Measurements from ENCODE around the gene PPM1H. TPM values are rescaled to one million over a fixed set of nuclear protein-coding genes. Genes with fewer than 3 reads are reported as not detected.

Gene PPM1H
- total RNA-seq, 1 donor from 2014 or later = 5.1 TPM

DNA sequence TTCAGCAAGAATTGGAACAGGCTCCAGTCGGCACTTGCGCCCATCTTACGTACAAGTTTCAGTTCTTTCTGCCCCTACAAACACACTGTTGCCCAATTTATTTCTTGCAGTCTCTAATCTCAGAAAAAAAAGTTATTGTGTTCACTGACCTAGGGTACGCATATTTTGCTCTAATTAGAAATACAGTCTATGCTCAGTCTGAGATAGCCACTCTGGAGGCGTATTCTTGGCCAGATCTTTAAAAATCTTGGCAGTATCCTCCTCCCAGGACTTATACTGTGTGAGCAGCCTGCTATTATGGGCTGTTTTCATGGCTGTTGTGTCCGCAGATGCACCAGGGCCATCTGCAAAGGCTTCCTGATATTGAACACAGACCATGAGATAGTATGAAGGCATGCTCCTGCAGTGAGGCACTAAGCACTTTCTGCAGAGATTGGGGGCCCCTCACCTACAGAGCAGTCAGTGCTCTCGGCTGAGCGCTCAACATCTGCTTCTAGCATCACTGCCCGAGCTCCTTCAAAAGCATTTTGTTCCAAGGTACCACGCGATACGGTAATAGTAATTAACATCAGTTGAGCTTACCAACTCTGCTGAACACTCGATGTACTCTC, 57.9 kb downstream of the PPM1H start:
- no peak for DNase-seq (ENCODE audit: low spot score)

DNA sequence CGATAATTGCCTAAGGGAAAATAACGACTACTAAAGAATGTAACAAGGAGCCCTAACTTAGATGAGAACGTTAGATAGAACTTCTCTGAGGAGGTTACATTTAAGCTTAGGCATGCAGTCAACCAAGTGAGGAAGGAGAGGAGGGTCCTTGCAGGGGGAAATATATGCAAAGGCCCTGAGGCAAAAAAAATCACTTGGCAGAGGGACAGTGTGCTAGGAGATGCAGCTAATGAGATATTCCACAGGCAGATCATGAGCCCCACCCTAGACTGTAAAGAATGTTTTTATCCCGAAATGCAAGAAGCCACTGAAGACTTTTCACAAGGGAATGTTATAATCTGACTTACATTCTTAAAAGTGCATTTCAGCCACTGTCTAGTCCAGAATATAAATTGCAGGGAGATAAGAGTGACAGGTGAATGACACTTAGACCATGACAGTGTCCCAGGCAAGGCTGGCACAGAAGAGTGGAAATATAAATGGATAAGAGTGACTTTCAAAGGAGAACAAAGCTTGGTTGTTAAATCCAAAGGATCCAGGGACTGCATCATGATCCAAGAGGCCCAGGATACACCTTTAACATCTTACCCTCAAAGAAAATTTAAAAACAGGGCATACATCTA, 61.0 kb downstream of the PPM1H start:
- no peak for DNase-seq (ENCODE audit: low spot score)

DNA sequence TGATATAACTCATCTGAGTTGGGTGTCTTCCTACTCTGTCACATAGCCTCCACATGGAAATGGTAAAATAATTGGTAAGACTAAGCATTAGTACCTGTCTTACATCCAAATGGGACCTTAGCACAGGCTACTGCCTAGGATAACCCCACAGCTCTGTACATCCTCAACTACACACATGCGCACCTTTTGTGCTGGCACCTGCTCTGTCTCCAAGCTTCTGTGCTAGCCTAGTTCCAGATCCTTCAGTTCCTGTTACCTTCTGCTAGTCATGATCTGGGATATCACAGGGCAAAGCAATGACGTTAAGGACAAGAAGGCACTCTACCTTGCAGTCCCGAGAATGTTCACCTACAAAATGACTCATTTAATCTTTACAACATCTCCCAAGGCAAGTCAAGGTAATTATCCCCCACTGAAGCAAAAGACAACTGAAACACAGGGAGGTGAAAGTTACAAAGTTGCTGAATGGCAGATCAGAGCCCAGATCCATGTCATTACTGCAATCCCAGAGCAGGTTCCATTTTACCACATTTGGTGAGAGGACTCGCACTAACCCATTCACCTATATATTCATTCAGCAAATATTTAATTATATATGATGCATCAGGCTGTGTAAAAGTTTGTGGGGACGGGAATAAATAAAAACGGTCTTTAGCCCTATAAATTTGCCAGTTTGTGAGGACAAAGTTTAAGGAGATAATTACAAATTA, 61.7 kb downstream of the PPM1H start:
- DNase-seq (ENCODE audit: low spot score) = no peak

DNA sequence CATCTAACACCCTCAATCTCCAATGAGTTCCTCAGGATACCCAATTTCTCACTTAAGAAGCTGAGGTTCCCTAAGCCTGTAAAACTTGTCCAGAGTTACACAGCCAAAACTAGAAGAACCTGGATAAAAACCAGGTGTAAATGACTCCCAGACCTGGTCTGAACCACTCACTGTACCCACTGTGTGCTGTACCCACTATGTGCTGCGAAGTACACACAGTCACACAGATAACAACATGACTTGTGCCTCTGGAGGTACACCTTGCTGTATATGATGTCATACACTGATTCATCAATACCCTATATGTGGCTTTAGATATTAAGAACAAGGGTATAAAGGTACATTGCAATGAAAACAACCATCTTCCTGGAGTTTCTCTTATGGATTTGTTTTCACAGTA, 66.1 kb downstream of the PPM1H start:
- no peak for DNase-seq (ENCODE audit: low spot score)

DNA sequence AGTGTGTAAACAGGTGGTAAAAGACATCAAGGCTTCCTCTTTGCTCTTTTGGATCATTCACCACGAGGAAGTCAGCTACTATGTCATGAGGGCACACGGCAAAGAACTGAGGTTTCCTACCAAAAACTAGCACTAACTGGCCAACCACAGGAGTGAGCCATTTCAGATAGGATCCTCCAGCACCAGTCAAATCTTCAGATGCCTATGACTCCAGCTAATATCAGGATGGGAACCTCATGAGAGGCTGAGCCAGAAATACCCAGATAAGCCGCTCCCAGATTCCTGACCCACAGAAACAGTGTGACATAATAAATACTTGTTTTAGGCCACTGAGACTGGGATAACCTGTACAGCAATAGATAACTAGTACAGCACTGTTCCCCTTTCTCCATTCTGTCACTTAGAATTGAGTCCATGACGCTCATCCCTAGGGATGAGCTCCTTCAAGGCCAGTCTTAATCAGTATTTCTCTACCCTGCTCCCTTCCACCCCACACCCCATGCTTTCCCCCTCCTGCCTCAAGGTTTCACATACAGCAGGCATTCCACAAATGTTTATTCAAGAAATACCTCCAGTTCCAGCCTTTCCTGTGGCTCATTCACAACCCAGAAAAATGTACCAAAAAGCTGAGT, 68.4 kb downstream of the PPM1H start:
- no peak for DNase-seq (ENCODE audit: low spot score)

DNA sequence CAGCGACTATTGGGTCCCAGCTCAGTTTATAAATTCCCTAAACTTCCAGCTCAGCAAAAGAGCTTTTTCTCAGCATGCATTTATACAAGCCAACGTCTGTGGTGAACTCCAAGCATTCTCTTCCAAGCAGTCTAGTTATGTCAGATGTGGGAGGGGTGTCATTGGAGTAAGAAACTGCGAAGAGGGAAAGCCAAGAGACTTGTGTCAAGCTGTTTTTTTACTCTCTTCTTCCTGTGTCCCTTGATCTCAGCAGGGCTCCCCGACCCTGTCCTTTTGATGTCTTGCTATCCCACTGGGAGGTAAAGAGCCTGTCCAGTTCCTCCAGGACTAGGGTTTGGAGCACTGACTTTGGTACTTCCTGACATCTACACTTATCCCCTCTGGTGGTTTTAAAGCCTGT, 69.0 kb downstream of the PPM1H start:
- DNase-seq (ENCODE audit: low spot score) = no peak

DNA sequence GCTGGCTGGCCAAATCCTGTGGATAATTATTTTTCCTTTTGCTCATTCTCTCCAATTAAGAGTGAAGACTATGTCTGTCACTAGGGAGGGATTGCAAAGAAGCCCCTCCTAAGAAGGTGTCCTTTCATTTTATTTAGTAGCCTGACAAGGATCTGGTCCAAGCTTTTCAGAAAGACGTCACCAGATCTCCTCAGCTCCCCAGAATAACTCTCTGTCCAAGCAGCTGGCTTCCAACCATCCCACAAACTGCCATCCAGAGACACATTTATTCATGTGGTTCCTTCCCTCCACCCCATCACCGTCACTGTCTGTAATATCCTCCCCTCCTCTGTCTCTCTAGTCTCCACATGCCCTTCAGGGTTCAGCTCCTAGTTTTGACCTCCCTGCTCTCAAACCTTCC, 69.9 kb downstream of the PPM1H start:
- no peak for DNase-seq (ENCODE audit: low spot score)

DNA sequence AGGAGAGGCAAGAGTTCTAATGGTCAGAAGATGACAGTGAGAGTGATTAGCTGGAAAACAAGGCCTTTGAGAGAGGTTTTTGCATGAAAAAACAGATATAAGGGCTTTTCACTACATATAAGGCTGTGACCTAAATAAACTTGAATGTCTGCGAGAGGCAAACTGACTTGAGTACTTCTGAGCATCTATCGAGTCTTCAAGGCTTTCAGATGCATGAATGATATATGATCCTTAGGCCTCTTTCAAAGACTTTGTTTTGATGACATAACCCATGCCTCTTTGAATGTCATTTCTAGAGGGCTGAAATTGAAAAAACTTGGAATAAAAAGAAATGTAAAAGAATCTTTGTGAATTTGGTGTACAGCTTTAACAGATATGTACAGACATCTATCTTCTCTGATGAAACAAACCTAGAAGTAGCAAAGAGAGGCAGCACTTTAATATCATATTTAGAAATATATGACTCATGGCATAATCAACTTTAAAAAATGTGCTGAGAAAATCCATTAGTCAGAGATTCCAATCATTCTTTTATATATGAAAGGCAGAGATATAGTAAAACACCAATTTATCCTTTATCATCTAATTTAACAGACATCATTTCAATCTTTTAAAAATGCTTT, 72.6 kb downstream of the PPM1H start:
- DNase-seq (ENCODE audit: low spot score) = no peak

DNA sequence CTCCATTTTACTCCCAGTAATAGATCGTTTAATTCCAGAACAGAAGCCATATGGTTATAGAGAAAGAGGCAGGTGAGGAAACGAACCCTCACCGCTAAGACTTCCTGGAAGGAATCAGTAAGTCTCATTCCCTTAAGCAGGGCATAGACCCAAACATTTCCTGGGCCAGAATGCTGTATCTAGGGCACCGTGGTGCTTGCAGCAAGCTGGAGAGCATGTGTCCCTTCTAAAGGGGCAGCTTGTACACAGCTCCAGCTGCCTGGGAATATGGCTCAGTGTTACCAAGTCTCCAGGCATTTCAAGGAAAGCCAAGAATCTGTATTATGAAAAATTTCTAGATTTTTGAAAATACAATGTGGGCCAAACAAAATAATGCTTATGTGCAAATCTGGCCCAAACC, 73.4 kb downstream of the PPM1H start:
- no peak for DNase-seq (ENCODE audit: low spot score)

DNA sequence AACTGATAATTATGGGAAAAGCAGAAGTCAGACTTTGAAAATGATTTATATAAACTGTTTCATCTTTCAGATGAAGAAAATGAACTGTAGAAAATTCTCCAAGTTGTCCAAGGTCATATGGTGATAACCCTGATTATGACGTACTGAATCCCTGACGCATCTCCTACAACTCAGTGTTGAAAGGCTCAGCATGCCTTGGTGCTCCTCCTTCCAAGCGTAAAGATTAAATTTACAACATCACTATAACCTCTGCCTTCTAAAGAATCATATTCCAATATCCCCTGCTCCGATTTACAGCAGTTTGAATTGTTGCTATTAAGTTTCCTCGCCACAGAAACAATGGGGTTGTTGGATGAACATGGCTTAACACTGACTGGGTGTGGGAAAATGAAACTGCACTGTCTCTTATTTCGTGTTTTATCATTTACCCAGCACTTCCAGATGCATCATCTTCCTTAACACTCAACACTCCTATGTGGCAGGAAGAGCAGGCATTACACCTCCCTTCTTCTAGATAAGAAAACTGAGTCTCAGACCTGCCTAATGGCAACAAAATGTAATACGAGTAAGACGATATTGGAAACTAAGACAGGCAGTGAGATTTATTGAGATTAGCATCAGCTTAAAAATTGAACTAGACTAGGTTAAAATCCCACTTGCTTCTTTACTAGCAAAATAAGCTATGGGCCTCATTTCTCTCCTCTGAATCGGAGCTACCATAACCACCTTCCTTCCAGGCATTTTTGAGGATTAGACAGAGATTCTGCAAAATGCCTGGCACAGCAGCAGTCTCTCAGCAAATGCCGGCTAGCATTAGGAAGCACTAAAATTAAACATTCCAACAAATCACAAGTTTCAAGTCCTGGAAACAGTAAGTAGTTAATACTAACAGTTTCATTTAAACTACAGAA, 74.2 kb downstream of the PPM1H start:
- no peak for DNase-seq (ENCODE audit: low spot score)

DNA sequence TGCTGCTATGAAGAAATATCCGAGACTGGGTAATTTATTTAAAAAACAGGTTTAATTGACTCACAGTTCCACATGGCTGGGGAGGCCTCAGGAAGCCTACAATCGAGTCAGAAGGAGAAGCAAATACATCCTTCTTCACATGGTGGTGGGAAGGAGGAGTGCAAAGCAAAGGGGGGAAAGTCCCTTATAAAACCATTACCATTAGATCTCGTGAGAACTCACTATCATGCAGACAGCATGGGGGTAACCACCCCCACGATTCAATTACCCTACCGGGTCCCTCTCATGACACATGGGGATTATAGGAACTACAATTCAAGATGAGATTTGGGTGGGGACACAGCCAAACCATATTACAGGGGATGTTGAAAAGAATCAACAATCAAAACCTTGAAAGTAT, 74.9 kb downstream of the PPM1H start:
- no peak for DNase-seq (ENCODE audit: low spot score)

DNA sequence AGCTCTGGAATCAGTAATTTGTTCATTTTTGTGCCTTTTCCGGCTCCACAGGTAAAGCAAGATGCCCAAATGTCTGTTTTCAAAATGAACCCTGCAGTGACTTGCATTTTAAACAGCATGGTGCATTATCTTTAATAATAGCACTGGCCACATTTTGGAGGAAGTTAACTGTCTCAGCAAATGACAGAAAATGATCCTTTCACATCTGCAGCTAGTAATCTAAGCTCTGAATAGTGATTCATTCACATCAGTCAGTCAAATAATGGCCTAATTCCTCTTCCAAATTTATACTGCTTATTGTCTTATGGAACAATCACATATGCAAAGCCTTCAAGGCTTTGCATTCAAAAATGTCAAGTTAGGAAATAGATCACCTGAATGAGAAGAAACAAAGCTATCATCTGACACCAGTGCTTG, 75.6 kb downstream of the PPM1H start:
- no peak for DNase-seq (ENCODE audit: low spot score)

DNA sequence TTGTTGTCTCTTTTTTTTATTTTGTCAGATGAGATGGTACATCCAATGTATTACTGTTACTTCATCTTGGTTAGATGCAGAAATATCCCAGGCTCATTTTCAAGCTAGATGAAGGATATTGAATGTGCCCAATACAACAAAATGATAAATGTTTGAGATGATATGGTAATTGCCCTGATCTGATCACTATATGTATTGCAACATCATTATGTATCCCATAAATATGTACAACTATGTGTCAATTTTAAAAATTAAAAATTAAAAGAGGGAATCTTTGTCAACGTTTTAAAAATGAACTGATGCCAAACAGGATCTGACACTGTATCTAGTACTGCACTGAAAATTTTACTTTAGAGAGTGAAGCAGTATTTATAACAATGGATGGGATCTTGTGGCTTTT, 78.5 kb downstream of the PPM1H start:
- DNase-seq (ENCODE audit: low spot score) = no peak

DNA sequence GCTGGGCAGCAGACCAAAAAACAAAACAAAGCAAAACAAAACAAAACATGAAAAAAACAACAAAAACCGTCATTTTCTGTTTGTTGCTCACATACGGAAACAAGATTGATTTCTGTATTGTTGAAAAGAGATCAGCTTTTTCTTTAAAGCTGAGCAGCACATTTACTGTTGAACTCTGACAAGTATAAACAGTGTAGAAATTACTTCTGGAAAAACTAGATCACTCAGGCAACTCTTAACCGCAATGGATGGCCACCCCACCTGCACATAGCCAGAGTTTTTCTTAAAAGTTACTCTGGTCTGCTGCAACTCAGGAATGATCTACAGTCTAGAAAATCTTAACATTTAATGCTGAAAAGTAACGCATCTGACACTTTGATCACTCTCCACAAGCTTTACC, 80.9 kb downstream of the PPM1H start:
- no peak for DNase-seq (ENCODE audit: low spot score)

DNA sequence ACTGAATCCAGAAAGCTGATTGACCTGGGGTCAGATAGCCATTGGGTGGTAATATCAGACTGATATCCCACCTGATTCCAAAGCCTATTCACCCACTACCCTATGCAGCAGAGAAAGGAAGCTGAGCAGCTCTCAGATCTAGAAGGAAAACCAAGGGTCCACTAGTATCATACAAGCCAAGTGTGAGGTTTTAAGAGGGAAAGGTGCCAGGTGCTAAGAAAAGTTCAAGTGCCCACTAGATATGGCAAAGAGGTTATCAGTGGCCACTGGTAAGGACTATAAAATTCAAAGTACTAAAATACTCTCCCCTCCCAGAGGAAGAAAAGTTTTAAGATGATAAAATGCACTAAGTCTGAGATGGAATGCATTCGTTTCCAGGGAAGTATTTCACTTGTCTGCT, 85.6 kb downstream of the PPM1H start:
- no peak for DNase-seq (ENCODE audit: low spot score)

DNA sequence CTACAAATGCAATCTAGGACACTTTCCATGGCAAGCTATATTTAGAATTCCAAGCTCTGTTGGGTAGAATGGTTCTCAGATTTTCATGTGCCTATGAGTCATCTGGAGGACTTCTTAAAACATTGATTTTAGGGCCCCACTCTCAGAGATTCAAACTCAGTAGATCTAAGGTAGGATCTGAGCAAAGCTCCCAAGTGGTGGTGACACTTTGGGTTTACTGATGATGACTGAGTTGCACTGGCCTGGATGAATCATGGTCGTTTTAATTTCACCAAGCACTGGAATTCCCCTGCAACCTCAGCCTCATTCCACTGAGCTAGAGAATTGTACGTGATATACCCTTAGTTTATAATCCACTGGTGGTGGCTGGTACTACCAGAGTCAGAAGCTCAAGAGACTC, 86.5 kb downstream of the PPM1H start:
- DNase-seq (ENCODE audit: low spot score) = no peak

DNA sequence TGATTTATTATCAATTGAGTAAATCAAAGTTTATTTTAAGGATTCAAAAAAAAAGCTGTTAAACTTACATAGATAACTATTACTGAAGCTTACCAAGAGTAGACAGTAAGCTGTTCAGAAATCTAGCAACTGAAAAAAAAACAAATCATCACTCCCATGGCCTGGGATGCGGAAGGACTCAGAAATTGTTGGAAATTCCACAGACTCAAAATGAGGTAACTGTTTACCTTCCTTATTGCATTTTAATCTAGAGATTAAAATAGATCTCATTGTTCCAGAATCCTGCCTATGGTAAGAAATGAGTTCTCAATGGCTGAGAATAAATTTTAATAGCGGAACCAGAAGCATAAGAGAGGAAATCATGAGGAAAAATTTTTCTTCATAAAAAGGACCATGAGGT, 87.2 kb downstream of the PPM1H start:
- no peak for DNase-seq (ENCODE audit: low spot score)

DNA sequence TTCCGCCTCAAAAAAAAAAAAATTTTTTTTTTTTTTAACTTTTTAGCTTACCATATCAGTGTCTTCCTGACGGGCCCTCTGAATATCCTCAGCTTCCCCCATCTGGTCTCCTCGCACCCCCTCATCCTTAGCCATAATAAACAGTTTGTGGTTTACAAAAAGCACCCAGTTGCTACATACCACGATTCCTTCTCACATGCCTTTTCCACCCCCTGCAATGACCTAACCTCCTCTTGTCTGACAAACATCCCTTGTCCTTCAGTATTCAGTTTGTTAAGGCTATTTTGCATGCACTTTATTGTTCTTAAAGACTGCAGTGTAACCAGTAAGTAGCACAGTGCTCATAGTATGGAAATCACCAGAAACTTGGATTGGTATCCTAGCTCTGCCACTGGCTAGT, 88.5 kb downstream of the PPM1H start:
- no peak for DNase-seq (ENCODE audit: low spot score)

DNA sequence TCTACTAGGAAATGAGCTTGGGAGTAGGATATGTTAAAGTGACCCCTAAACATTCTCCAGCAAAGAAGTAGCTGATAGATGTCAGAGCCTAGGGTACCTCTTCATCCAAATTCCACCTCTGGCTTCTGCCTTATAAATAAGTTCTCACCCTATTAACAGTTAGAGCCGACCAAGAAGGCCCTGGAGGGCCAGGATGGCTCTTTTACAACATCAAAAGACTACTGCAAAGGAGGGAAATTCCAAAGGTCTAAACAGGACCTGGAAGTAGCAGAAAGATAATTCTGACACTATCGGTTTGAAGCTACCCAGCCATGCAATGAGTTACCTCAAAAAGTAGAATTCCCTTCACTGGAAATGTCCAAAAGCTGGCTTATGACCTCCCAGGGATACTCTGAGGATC, 90.0 kb downstream of the PPM1H start:
- DNase-seq (ENCODE audit: low spot score) = no peak

DNA sequence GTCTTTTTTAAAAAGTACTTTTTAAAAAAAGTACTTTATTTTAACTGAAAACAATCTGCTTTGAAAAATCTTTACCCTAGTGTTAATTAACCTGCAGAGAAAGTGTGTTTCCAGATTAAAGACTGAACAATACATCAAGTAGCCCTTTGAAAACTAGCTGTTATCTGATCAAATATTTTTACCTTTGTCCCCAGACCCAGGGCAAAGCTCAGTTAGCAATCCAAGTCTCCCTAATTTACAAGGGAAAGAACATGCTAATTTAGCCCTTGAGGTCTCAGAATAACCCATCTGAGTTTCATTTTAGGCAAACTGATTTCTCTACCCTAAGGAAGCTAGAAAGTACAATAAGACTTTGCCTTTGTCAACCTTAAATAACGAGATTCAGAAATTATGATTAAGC, 91.2 kb downstream of the PPM1H start:
- no peak for DNase-seq (ENCODE audit: low spot score)

DNA sequence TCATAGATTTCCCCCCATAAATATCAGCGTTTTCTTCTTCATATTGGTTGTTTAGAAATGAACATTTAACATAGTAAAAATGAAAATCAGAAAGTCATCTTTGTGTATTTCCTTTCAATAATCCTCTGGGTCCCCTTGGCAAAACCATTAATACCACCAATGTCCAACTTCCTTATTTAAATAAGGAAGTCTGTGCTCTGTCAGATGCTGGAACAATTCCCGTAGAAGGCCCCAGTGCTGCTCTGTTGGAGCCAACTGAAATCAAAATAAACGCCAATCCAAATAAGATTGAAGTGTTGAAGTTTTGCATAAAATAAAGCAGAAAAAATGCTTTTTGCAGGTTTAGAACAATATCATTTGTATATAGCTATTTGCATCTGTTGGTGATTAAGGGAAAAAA, 93.1 kb downstream of the PPM1H start:
- no peak for DNase-seq (ENCODE audit: low spot score)

All from mesenteric fat pad (tissue), 1 donor.